K562 (cell line): Measurements from ENCODE around the gene ENTPD3. TPM values are rescaled to one million over a fixed set of nuclear protein-coding genes. Genes with fewer than 3 reads are reported as not detected.

Experiments
- ATF1 ChIP-seq, 2 experiments: fragments of 450-650 bp in 1 of 2; IDR thresholded peaks; 2 replicates each; pipeline ENCODE4 v1.6.1; 2016; ENCODE audit warnings: missing compliant biosample characterization in 1 of 2, missing genetic modification characterization in 1 of 2
- CCAR2 ChIP-seq: fragments of 200-400 bp; formaldehyde crosslinking; IDR thresholded peaks from 2 replicates; pipeline ENCODE4 v1.6.1; 2017; ENCODE audit warnings: mild to moderate bottlenecking, low read depth, low read length
- GATA2 ChIP-seq: sonication (generic); formaldehyde crosslinking; IDR thresholded peaks from 2 replicates; pipeline ENCODE4 v1.4.0; 2020; ENCODE audit warnings: mild to moderate bottlenecking, missing genetic modification reagents
- SAFB ChIP-seq: fragments of 200-400 bp; formaldehyde crosslinking; IDR thresholded peaks from 2 replicates; pipeline ENCODE4 v1.6.1; 2017; ENCODE audit warnings: low read depth, low read length, borderline replicate concordance
- SAP30 ChIP-seq: fragments of 200-600 bp; sonication (generic); IDR thresholded peaks from 2 replicates; pipeline ENCODE4 v1.6.1; 2012; ENCODE audit warnings: borderline replicate concordance, low read depth, mild to moderate bottlenecking, moderate library complexity, low read length, control low read depth, inconsistent platforms; ENCODE audit not compliant: insufficient read depth, poor library complexity, severe bottlenecking
- ZFP1 ChIP-seq: fragments of 450-650 bp; formaldehyde crosslinking; IDR thresholded peaks from 2 replicates; pipeline ENCODE4 v1.4.0; 2020; ENCODE audit warnings: mild to moderate bottlenecking, mixed read lengths
- ZNF583 ChIP-seq: fragments of 250-450 bp; sonication (Bioruptor Pico); IDR thresholded peaks from 2 replicates; pipeline ENCODE4 v1.4.0; 2020
- polyA plus RNA-seq, 8 experiments: library from polyadenylated mRNA; depleted of rRNA in 4 of 8; stranded (reverse) in 5 of 8; unstranded in 3 of 8; fragments of >200 nt; fragmentation: Nextera tagmentation in 2 of 8; fragmentation: Illumina TruSeq in 1 of 8; extraction: Ambion mirVana in 2 of 8; extraction: Trizol in 1 of 8; gene quantifications; 2 replicates each; pipeline versions ENCODE4 v1.2.1 to v1.2.3, GENCODE V29; 2011 to 2014; ENCODE audit warnings: inconsistent platforms in 1 of 8, missing spikeins in 1 of 8
- total RNA-seq, 7 experiments: library from RNA; depleted of rRNA in 6 of 7; stranded (reverse); fragments of >200 nt in 6 of 7; fragmentation: Illumina TruSeq in 2 of 7; extraction: Trizol in 2 of 7; gene quantifications; 2 replicates each; pipeline versions ENCODE4 v1.2.1 to v1.2.3, GENCODE V29; 2011 to 2021; ENCODE audit warnings: low replicate concordance in 1 of 7
- TF ChIP-seq, protein P1 (sequence below): fragments of 250-450 bp; sonication (Bioruptor Pico); IDR thresholded peaks from 2 replicates; pipeline ENCODE4 v1.5.0; 2021; ENCODE audit warnings: mild to moderate bottlenecking, borderline replicate concordance
- TF ChIP-seq, protein P2 (sequence below): fragments of 150-350 bp; IDR thresholded peaks from 2 replicates; pipeline ENCODE4 v1.6.1; 2014; ENCODE audit warnings: low read depth, mild to moderate bottlenecking, low read length, borderline replicate concordance
- TF ChIP-seq, protein P3 (sequence below): sonication (generic); formaldehyde crosslinking; IDR thresholded peaks from 2 replicates; pipeline ENCODE4 v1.8.0; 2022; ENCODE audit warnings: mild to moderate bottlenecking, missing genetic modification reagents
- TF ChIP-seq, protein P4 (sequence below): fragments of 250-450 bp; sonication (Bioruptor Pico); IDR thresholded peaks from 2 replicates; pipeline ENCODE4 v1.4.0; 2020

Gene ENTPD3
- total and polyA plus RNA-seq, 9 of the 15 experiments (the other 6 are each of a cell fraction or from before 2014, with no cell fraction given) = 0.23 to 2.1 (median 0.58) TPM

DNA sequence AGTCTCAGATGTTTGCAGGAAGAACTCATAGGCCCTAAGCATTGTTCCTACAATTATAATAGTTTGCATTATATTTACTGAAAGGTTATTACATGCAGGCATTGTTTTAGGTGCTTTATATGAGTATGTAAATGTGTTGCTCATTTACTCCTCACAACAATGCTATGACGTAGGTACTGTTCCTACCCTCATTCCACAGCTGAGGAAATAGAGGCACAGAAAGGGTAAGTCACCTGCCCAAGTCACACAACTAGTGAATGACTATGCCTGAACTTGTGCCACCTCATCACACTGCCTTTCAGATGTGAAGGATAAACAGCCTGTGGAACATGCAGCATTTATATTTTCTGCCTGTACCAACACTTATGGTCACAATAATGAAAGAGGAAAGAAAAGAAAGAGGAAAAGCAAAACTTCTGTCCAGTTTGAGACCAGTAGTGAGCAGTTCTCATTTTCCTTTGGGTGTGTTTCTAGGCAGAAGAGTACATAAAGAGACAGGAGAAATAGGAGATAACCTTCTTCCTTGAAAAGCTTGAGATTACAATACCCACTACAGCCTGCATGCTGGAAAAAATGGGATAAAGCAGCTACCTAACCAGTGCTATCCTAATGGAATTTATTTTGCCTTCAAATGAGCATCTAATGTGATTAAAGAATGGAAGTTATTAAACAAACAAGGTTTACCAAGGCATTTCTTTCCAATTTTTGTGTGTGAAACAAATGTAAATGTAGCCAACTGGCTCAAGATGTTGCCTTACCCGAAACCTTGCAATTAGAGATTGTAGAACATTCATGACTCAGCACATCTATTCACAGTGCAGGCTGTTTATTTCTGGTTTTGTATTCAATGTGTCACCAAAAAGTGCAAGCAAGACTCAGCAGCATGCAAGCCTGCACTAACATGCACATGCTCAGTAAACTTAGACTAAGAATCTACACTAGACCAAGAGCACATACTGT lies 20.5 kb upstream of the ENTPD3 start (continued):
- TF ChIP-seq, protein P1, sequence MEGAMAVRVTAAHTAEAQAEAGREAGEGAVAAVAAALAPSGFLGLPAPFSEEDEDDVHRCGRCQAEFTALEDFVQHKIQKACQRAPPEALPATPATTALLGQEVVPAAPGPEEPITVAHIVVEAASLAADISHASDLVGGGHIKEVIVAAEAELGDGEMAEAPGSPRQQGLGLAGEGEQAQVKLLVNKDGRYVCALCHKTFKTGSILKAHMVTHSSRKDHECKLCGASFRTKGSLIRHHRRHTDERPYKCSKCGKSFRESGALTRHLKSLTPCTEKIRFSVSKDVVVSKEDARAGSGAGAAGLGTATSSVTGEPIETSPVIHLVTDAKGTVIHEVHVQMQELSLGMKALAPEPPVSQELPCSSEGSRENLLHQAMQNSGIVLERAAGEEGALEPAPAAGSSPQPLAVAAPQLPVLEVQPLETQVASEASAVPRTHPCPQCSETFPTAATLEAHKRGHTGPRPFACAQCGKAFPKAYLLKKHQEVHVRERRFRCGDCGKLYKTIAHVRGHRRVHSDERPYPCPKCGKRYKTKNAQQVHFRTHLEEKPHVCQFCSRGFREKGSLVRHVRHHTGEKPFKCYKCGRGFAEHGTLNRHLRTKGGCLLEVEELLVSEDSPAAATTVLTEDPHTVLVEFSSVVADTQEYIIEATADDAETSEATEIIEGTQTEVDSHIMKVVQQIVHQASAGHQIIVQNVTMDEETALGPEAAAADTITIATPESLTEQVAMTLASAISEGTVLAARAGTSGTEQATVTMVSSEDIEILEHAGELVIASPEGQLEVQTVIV (CRISPR knock-in tag) = no peak
- TF ChIP-seq SAFB (no peak), CCAR2 (no peak), SAP30 (no peak), GATA2 (0 out of 2 replicates have a peak, but pooled peaks have one; percentile 5), ZNF583 (CRISPR knock-in tag) (no peak), ATF1 (CRISPR knock-in tag; IDR thresholded peaks at IDR 0.05) (no peak), ATF1 (tag; IDR thresholded peaks at IDR 0.05) (no peak), ZFP1 (CRISPR knock-in tag) (no peak)
- TF ChIP-seq, protein P2, sequence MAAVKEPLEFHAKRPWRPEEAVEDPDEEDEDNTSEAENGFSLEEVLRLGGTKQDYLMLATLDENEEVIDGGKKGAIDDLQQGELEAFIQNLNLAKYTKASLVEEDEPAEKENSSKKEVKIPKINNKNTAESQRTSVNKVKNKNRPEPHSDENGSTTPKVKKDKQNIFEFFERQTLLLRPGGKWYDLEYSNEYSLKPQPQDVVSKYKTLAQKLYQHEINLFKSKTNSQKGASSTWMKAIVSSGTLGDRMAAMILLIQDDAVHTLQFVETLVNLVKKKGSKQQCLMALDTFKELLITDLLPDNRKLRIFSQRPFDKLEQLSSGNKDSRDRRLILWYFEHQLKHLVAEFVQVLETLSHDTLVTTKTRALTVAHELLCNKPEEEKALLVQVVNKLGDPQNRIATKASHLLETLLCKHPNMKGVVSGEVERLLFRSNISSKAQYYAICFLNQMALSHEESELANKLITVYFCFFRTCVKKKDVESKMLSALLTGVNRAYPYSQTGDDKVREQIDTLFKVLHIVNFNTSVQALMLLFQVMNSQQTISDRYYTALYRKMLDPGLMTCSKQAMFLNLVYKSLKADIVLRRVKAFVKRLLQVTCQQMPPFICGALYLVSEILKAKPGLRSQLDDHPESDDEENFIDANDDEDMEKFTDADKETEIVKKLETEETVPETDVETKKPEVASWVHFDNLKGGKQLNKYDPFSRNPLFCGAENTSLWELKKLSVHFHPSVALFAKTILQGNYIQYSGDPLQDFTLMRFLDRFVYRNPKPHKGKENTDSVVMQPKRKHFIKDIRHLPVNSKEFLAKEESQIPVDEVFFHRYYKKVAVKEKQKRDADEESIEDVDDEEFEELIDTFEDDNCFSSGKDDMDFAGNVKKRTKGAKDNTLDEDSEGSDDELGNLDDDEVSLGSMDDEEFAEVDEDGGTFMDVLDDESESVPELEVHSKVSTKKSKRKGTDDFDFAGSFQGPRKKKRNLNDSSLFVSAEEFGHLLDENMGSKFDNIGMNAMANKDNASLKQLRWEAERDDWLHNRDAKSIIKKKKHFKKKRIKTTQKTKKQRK = no peak
- TF ChIP-seq, protein P3, sequence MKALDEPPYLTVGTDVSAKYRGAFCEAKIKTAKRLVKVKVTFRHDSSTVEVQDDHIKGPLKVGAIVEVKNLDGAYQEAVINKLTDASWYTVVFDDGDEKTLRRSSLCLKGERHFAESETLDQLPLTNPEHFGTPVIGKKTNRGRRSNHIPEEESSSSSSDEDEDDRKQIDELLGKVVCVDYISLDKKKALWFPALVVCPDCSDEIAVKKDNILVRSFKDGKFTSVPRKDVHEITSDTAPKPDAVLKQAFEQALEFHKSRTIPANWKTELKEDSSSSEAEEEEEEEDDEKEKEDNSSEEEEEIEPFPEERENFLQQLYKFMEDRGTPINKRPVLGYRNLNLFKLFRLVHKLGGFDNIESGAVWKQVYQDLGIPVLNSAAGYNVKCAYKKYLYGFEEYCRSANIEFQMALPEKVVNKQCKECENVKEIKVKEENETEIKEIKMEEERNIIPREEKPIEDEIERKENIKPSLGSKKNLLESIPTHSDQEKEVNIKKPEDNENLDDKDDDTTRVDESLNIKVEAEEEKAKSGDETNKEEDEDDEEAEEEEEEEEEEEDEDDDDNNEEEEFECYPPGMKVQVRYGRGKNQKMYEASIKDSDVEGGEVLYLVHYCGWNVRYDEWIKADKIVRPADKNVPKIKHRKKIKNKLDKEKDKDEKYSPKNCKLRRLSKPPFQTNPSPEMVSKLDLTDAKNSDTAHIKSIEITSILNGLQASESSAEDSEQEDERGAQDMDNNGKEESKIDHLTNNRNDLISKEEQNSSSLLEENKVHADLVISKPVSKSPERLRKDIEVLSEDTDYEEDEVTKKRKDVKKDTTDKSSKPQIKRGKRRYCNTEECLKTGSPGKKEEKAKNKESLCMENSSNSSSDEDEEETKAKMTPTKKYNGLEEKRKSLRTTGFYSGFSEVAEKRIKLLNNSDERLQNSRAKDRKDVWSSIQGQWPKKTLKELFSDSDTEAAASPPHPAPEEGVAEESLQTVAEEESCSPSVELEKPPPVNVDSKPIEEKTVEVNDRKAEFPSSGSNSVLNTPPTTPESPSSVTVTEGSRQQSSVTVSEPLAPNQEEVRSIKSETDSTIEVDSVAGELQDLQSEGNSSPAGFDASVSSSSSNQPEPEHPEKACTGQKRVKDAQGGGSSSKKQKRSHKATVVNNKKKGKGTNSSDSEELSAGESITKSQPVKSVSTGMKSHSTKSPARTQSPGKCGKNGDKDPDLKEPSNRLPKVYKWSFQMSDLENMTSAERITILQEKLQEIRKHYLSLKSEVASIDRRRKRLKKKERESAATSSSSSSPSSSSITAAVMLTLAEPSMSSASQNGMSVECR (CRISPR knock-in tag) = no peak
- TF ChIP-seq, protein P4, sequence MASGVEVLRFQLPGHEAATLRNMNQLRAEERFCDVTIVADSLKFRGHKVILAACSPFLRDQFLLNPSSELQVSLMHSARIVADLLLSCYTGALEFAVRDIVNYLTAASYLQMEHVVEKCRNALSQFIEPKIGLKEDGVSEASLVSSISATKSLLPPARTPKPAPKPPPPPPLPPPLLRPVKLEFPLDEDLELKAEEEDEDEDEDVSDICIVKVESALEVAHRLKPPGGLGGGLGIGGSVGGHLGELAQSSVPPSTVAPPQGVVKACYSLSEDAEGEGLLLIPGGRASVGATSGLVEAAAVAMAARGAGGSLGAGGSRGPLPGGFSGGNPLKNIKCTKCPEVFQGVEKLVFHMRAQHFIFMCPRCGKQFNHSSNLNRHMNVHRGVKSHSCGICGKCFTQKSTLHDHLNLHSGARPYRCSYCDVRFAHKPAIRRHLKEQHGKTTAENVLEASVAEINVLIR = 0 out of 2 replicates have a peak, but pooled peaks have one; percentile 16
